HepG2 (cell line): ENCODE data around the gene DHH. TPM values are rescaled to one million over a fixed set of nuclear protein-coding genes. Genes with fewer than 3 reads are reported as not detected.

Source experiments
- GABPB1 ChIP-seq: IDR thresholded peaks from 2 replicates; pipeline ENCODE4 v1.6.1; 2016; ENCODE audit warnings: mild to moderate bottlenecking, missing genetic modification reagents, moderate library complexity, missing compliant biosample characterization
- RBAK ChIP-seq: sonication (generic); formaldehyde crosslinking; IDR thresholded peaks from 2 replicates; pipeline ENCODE4 v1.5.1; 2020; ENCODE audit warnings: mild to moderate bottlenecking, missing genetic modification reagents
- polyA plus RNA-seq, 8 experiments: library from polyadenylated mRNA; depleted of rRNA in 3 of 8; stranded (reverse) in 7 of 8; unstranded in 1 of 8; fragments of >200 nt; fragmentation: Illumina TruSeq in 4 of 8; extraction: Trizol in 4 of 8; gene quantifications; 2 replicates each; pipeline versions ENCODE4 v1.2.1 to v1.2.3, GENCODE V29; 2011 to 2016; ENCODE audit warnings: low read depth in 4 of 8, missing spikeins in 1 of 8, mixed read lengths in 1 of 8; ENCODE audit not compliant: insufficient read depth in 1 of 8
- total RNA-seq, 5 experiments: library from RNA; depleted of rRNA; stranded (reverse); fragments of >200 nt; fragmentation: Illumina TruSeq; extraction: Trizol; gene quantifications; 2 replicates each; pipeline ENCODE4 v1.2.3, GENCODE V29; 2016; ENCODE audit warnings: low read depth in 1 of 5
- TF ChIP-seq, protein P1 (sequence below): sonication (generic); formaldehyde crosslinking; IDR thresholded peaks from 2 replicates; pipeline ENCODE4 v1.5.1; 2020; ENCODE audit warnings: mild to moderate bottlenecking, missing genetic modification reagents
- TF ChIP-seq, protein P2 (sequence below): sonication (generic); formaldehyde crosslinking; IDR thresholded peaks from 2 replicates; pipeline ENCODE4 v1.4.0; 2020; ENCODE audit warnings: mild to moderate bottlenecking, missing genetic modification reagents, borderline replicate concordance
- TF ChIP-seq, protein P3 (sequence below): sonication (generic); formaldehyde crosslinking; IDR thresholded peaks from 2 replicates; pipeline ENCODE4 v1.5.0; 2020; ENCODE audit warnings: mild to moderate bottlenecking, missing genetic modification reagents, borderline replicate concordance
- TF ChIP-seq, protein P4 (sequence below): sonication (generic); formaldehyde crosslinking; IDR thresholded peaks from 2 replicates; pipeline ENCODE4 v1.4.0; 2020; ENCODE audit warnings: missing genetic modification reagents

Gene DHH
- total and polyA plus RNA-seq, 2 of the 13 experiments (the other 11 are each of a cell fraction or from before 2014, with no cell fraction given) = not detected

DNA sequence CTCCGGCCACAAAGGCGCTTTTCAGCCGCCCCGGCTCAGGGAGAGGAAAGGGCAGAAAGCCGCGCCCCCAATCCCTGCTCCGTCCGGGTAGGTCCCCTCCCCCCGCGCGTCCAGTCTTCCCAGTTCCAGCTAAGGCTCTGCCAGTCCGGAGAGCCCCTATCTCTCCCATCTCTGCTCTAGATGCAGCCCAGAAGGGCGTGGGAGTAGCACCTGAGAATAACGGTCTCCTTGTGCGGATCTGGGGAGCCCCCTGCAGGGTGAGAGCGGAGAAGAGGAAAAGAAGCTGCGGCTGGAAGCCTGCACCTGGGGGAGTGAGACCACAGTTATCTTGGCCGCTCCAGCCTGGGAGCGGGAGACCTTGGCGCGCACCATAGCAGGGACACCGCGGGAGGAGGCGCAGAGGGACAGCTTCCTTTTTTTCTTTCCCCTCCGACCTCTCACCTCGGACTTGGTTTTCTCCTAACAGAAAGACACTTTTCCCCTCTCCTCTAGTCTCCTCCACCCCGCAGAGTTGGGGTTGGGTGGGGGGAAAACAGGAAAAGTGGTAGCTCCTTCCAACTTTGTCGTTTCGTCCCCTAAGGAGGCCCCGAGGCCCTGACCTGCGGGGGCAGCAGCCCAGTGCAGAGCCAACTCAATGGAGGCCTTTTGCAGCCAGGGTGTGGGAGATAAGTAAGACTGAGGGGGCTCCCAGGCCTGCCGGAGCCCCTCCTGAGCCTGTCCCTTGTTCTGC lies 2.4 kb downstream of the DHH start (continued):
- TF ChIP-seq, protein P1, sequence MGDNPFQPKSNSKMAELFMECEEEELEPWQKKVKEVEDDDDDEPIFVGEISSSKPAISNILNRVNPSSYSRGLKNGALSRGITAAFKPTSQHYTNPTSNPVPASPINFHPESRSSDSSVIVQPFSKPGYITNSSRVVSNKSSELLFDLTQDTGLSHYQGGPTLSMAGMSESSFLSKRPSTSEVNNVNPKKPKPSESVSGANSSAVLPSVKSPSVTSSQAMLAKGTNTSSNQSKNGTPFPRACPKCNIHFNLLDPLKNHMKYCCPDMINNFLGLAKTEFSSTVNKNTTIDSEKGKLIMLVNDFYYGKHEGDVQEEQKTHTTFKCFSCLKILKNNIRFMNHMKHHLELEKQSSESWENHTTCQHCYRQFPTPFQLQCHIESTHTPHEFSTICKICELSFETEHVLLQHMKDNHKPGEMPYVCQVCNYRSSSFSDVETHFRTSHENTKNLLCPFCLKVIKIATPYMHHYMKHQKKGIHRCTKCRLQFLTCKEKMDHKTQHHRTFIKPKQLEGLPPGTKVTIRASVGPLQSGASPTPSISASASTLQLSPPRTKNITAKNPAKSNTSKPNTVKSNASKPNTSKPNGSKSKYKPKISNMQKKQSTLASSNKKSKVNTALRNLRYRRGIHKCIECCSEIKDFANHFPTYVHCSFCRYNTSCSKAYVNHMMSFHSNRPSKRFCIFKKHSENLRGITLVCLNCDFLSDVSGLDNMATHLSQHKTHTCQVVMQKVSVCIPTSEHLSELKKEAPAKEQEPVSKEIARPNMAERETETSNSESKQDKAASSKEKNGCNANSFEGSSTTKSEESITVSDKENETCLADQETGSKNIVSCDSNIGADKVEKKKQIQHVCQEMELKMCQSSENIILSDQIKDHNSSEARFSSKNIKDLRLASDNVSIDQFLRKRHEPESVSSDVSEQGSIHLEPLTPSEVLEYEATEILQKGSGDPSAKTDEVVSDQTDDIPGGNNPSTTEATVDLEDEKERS = no peak
- TF ChIP-seq, protein P2, sequence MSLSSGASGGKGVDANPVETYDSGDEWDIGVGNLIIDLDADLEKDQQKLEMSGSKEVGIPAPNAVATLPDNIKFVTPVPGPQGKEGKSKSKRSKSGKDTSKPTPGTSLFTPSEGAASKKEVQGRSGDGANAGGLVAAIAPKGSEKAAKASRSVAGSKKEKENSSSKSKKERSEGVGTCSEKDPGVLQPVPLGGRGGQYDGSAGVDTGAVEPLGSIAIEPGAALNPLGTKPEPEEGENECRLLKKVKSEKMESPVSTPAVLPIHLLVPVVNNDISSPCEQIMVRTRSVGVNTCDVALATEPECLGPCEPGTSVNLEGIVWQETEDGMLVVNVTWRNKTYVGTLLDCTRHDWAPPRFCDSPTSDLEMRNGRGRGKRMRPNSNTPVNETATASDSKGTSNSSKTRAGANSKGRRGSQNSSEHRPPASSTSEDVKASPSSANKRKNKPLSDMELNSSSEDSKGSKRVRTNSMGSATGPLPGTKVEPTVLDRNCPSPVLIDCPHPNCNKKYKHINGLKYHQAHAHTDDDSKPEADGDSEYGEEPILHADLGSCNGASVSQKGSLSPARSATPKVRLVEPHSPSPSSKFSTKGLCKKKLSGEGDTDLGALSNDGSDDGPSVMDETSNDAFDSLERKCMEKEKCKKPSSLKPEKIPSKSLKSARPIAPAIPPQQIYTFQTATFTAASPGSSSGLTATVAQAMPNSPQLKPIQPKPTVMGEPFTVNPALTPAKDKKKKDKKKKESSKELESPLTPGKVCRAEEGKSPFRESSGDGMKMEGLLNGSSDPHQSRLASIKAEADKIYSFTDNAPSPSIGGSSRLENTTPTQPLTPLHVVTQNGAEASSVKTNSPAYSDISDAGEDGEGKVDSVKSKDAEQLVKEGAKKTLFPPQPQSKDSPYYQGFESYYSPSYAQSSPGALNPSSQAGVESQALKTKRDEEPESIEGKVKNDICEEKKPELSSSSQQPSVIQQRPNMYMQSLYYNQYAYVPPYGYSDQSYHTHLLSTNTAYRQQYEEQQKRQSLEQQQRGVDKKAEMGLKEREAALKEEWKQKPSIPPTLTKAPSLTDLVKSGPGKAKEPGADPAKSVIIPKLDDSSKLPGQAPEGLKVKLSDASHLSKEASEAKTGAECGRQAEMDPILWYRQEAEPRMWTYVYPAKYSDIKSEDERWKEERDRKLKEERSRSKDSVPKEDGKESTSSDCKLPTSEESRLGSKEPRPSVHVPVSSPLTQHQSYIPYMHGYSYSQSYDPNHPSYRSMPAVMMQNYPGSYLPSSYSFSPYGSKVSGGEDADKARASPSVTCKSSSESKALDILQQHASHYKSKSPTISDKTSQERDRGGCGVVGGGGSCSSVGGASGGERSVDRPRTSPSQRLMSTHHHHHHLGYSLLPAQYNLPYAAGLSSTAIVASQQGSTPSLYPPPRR (CRISPR knock-in tag) = no peak
- TF ChIP-seq, protein P3, sequence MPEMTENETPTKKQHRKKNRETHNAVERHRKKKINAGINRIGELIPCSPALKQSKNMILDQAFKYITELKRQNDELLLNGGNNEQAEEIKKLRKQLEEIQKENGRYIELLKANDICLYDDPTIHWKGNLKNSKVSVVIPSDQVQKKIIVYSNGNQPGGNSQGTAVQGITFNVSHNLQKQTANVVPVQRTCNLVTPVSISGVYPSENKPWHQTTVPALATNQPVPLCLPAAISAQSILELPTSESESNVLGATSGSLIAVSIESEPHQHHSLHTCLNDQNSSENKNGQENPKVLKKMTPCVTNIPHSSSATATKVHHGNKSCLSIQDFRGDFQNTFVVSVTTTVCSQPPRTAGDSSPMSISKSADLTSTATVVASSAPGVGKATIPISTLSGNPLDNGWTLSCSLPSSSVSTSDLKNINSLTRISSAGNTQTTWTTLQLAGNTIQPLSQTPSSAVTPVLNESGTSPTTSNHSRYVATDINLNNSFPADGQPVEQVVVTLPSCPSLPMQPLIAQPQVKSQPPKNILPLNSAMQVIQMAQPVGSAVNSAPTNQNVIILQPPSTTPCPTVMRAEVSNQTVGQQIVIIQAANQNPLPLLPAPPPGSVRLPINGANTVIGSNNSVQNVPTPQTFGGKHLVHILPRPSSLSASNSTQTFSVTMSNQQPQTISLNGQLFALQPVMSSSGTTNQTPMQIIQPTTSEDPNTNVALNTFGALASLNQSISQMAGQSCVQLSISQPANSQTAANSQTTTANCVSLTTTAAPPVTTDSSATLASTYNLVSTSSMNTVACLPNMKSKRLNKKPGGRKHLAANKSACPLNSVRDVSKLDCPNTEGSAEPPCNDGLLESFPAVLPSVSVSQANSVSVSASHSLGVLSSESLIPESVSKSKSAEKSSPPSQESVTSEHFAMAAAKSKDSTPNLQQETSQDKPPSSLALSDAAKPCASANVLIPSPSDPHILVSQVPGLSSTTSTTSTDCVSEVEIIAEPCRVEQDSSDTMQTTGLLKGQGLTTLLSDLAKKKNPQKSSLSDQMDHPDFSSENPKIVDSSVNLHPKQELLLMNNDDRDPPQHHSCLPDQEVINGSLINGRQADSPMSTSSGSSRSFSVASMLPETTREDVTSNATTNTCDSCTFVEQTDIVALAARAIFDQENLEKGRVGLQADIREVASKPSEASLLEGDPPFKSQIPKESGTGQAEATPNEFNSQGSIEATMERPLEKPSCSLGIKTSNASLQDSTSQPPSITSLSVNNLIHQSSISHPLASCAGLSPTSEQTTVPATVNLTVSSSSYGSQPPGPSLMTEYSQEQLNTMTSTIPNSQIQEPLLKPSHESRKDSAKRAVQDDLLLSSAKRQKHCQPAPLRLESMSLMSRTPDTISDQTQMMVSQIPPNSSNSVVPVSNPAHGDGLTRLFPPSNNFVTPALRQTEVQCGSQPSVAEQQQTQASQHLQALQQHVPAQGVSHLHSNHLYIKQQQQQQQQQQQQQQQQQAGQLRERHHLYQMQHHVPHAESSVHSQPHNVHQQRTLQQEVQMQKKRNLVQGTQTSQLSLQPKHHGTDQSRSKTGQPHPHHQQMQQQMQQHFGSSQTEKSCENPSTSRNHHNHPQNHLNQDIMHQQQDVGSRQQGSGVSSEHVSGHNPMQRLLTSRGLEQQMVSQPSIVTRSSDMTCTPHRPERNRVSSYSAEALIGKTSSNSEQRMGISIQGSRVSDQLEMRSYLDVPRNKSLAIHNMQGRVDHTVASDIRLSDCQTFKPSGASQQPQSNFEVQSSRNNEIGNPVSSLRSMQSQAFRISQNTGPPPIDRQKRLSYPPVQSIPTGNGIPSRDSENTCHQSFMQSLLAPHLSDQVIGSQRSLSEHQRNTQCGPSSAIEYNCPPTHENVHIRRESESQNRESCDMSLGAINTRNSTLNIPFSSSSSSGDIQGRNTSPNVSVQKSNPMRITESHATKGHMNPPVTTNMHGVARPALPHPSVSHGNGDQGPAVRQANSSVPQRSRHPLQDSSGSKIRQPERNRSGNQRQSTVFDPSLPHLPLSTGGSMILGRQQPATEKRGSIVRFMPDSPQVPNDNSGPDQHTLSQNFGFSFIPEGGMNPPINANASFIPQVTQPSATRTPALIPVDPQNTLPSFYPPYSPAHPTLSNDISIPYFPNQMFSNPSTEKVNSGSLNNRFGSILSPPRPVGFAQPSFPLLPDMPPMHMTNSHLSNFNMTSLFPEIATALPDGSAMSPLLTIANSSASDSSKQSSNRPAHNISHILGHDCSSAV (CRISPR knock-in tag) = no peak
- TF ChIP-seq GABPB1 (CRISPR knock-in tag) = peak; percentile 33; the same call in 1 of the 2 replicates
- TF ChIP-seq RBAK (CRISPR knock-in tag) = no peak
- TF ChIP-seq, protein P4, sequence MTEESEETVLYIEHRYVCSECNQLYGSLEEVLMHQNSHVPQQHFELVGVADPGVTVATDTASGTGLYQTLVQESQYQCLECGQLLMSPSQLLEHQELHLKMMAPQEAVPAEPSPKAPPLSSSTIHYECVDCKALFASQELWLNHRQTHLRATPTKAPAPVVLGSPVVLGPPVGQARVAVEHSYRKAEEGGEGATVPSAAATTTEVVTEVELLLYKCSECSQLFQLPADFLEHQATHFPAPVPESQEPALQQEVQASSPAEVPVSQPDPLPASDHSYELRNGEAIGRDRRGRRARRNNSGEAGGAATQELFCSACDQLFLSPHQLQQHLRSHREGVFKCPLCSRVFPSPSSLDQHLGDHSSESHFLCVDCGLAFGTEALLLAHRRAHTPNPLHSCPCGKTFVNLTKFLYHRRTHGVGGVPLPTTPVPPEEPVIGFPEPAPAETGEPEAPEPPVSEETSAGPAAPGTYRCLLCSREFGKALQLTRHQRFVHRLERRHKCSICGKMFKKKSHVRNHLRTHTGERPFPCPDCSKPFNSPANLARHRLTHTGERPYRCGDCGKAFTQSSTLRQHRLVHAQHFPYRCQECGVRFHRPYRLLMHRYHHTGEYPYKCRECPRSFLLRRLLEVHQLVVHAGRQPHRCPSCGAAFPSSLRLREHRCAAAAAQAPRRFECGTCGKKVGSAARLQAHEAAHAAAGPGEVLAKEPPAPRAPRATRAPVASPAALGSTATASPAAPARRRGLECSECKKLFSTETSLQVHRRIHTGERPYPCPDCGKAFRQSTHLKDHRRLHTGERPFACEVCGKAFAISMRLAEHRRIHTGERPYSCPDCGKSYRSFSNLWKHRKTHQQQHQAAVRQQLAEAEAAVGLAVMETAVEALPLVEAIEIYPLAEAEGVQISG (CRISPR knock-in tag) = 0 out of 2 replicates have a peak, but pooled peaks have one; percentile 33
